HG03457 (cell line): Measurements from ENCODE around the gene TBC1D17.

Source experiments
- ATAC-seq: cut with Tn5 transposase; IDR thresholded peaks from one replicate; pipeline ENCODE4 v1.9.1; 2021; ENCODE audit warnings: moderate number of reproducible peaks; ENCODE audit not compliant: unreplicated experiment

Gene TBC1D17

DNA sequence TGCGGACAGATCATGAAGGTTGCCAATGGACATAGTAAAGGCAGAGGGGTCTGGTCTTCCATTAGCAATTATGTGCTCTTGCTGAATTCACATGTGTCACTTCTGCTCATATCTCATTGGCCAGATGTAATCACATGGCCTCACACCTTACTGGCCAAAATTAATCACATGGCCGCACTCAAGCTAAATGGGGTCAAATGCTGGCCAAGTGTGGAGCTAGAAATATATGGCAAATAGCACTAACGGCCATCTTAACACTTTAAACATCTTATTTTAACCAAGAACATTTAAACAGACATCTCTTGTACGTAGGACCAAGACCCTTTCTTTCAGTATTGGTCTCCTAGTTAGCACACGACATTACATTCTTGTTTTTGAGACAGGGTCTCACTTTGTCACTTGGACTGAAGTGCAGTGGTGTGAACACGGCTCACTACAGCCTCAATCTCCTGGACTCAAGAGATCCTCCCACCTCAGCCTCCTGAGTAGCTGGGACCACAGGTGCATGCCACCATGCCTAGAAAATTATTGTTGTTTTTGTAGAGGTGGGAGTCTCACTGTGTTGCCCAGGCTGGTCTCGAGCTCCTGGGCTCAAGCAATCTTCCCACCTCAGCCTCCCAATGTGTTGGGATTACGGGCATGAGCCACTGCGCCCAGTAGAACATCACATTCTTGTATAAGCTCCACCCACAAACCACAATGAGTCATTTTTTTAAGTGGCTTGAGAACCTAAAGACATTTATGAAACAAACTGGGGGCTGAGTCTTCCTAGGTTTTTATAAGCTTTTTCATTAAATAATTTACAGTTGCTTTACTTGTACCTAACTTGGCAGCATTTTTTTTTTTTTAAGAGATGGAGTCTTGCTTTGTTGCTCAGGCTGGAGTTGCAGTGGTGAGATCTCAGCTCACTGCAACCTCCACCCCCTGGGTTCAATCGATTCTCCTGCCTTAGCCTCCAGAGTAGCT is 29.5 kb upstream of the TBC1D17 start:
- ATAC-seq: no peak

DNA sequence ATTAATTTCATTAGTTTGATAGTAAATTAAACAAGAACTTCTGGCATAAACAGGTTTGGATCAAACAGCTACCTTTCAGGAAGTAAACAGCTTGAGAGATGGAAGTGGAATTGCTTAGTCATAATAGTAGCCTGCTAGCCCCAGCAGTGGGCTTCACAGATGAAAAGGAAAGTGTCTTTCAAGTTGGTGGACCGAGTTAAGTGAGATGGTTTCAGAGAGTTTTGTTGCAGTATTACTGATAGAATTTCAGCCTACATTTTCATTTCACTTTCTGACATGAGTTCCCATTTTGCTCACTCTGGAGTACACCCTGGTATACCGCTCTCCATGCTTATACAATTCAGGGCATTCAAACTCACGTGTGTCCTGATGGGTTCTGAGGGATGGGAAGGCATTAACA is 28.6 kb upstream of the TBC1D17 start:
- no peak for ATAC-seq

DNA sequence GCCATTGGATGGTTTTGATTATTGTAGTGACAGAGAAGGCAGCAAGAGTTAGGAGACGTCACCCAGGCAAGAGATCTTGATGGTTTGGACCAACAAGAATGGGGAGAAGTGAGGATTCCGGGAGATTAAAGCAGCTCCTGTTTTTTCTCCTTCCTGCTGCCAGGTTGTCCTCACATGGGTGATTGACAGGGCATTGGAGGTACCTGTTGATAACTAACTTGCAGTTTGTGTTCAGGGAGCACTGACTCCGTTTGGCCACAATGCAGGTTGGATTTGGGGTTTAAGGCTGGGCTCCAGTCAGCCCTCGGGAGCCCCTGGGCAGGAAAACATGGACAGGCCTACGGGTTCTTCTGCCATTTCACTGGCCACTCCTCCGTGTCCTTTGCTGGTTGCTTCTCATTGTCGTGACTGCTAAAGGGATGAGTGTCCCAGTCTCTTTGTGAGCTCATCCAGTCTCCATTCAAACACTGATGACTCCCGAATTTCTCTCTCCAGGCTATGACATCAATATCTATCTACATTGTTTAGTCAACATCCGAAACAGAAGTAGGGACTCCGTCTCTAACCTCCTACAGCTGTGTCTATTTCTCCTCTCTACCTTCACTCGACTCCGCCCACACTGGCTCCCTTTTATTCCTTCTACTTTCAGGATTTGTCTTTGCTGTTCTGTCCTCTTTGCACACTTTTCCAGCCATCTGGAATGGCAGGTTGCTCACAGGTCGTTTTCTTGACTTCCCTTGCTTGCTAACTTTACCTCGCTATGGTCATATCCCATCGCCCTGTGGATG is 27.9 kb upstream of the TBC1D17 start:
- no peak for ATAC-seq

DNA sequence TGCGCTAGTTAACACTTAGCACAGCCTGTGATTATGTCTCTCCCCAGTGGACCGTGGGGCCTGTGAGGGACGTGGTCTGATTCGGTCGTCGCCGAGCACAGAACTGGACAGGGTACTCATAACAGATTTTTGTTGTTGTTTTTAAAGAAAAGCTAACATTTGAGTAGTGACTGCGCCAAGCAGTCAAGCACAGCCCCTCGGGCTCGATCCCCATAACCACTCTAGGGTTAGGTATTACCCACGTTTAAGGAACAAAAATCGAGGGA is 27.3 kb upstream of the TBC1D17 start:
- ATAC-seq: no peak

DNA sequence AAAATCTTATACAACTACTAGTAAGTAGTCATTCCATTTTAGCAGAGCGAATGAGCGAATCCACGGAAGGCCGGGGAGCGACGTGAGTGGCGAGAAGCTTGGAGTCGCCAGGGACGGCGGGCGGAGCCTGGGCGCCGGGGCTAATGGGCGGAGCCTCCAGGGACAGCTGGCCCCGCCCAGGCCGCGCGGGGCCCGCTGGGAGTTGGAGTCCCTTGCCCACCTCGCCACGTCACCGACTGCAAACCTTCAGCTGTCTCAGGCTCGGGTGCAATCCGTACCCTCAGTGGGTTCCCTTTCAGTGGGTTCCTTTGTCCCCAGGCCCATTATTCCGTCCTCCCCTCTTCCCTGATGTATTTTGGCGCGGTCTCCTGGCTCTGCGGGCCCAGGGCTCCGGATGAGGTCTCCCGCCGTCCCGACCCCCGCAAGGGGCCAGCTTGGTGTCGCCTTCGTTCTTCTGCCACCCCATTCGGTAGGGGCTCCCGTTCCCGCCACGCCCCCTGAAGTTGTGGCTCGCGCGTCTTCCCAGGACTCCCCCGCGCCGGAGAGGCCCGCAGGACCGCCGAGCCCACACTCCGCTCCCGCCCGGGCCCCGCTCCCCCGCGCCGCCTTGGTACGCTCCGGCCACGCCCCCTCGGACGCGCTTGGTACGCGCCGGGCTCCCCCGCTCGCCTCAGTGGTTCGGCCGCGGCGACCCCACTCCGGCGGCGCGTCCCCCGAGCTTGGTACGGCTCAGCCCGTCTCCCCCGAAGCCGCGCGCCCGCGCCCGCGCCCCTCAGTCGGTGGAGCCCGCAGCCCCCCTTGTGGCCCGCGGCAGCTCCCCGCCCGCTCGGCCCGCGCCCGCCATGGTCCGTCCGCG is 26.8 kb upstream of the TBC1D17 start, which contains the start of gene PTOV1:
PTOV1 (plus strand) TSS at position 673 of the 856 bp plus-strand sequence.
- ATAC-seq: peak; percentile 42

DNA sequence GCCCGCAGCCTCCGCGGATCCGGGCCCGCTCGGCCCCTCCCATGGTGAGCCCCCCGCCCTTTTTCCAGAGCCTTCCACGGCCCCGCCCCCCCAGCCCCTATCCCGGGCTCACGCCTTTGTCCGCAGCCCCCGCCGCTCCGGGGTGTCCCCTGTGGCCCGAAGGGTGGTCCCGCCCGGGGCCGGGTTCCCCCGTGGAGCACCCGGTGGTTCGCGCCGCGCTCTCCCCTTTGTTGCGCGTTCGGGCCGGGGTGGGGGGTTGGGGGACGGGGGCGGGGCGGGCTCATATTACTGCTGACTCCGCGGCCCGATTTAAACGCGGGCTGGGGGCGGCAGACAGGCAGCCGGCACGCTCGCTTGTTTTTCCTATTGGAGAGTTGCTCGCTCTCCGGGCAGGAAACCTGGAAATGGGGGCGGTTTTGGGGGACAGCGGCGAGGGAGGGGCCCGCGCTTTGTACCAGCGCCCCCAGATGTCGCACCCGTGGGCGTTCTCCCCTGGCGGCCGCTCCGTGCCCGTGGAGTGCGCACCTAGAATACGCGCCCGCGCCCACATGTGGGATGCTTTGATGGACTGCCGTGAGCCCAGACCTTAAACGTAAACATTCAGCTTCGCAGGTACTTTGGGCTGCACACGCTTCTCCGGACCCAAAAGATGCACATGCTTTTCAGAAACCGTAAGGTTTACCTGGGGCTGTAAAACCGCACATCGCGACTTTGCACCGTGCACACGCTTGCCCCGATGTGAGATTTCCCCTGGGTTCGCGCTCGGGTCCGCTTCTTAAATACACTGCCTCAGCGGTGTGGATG is 25.8 kb upstream of the TBC1D17 start:
- no peak for ATAC-seq

DNA sequence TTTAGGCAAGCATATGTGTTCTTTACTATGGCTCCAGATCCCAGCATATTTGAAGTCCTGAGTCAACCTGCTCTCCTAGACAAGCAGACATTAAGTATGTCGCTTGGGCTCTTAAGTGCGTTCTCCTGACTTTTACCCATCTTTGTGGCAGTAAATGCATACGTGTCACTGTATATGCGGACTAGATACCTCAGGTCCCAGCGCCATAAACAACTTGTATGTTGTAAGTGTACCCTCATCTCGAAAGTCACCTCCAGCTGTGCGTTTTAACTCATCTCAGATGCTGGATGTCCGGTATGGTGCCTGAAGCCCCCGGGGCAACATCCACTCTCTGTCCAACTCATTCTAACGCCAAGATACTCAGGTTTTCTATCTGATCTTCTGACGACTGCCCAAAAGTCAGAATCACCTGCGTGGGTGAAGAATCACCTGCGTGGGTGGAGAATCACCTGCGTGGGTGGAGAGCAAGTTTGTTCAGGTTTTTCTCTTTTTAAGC is 24.8 kb upstream of the TBC1D17 start:
- no peak for ATAC-seq

DNA sequence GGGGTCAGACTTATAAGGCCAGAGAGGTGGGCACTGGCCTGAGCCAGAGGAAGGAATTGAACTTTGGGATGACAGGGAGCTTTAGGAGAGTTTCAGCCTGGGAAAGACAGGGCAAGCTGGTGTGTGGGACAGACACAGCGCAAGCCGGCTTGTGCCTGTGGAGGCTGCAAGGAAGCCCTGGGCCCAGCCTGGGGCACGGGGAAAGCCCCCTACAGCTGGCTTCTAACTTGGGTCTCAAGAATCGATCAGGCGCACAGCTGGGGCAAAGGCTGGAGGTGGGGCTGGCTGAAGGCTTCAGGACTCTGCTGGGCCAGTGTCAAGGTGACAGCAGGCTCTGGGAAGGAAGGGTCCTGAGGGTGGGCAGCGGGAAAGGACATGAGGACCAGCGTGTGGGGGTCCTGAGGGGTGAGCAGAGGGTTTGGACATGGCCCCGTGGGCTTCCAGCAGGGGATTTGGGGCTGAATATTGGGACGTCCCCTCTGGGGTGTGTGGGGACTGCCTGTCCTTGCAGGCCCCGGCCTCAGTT is 23.6 kb upstream of the TBC1D17 start:
- no peak for ATAC-seq

DNA sequence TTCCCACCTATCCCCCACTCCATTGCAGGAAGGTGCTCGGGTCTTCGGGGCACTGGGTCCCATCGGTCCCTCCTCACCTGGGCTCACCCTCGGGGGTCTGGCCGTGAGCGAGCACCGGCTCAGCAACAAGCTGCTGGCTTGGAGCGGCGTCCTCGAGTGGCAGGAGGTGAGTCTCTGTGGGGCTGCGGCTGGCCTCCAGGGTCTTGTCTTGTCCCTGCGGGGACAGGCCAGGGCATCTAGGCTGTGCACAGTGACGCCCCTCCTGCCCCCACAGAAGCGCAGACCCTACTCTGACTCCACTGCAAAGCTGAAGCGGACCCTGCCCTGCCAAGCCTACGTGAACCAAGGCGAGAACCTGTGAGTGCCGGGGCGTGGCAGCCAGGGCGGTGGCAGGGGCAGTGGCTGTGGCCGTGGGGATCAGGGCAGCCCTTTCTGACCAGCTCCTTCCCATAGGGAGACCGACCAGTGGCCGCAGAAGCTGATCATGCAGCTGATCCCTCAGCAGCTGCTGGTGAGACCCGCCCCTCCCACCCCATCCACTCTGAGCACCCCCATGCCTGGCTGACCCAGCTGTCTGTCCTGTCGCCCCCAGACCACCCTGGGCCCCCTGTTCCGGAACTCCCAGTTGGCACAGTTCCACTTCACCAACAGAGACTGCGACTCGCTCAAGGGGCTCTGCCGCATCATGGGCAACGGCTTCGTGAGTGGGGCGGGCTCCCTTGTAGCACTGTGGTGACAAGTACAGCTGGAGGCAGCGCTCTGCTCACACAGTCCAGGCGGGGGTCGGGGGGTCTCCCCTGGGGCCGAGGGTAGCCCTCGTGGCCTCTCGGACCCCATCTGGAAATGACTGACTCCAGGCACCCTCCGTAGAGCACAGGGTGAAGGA is 22.9 kb upstream of the TBC1D17 start:
- no peak for ATAC-seq

DNA sequence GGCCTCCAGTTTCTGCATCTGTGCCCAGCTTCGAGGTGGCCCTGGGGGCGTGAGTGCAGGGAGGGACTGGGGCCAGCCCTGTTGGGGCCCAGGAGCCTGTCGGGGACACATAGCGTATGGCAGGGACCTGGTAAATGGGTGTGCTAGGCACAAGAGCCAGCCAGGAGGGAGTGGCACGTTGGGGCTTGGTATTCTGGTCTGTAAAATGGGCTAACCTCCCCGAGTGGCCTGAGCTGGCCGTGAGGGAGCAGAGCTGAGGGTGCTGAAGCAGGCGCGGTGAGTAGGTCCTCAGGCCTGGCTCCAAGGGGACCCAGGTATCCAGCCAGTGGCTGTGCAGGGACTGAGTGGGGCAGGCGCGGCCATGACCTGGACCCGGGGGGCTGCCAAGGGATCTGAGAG is 22.2 kb upstream of the TBC1D17 start:
- ATAC-seq: no peak

DNA sequence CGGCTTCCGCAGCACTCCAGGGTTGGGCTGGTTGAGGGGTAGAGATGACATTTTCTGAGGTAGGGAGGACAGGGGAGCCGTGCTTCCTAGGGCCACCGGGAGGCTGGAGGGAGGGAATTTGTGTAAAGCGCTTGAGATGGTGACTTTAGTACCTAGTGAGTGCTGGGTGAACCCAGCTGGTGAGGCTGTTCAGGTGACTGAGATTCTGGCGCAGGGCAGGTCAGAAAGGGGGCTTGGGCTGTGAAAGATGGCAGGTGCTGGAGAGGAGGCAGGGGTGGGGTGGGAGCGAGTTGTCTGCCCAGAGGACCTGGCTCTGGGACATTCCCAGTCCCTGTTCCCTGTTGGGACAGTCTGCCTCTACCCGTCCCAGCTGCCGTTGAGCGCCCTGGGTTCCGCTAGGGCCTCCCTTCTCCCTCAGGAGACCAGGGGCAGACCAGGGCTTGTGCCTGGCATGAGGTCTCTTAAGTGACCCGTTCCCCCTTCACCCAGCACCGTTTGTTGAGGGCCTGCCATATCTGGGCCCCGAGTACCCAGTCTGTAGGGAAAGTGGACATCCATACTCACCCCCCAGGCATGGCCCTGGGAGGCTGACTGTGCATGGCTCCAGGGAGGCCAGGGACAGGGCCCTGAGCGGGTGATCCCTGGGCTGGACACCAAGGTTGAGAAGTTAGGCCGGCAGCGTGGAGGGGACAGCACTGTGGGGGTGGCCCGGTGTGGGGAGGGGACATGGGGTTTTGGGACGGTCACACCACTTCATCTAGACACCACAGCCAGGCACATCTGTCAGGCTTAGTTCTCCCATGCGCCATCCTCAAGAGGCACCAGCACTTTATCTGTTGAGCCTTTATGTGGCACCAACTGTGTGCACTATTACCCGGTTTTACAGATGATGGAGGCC is 21.6 kb upstream of the TBC1D17 start:
- no peak for ATAC-seq

DNA sequence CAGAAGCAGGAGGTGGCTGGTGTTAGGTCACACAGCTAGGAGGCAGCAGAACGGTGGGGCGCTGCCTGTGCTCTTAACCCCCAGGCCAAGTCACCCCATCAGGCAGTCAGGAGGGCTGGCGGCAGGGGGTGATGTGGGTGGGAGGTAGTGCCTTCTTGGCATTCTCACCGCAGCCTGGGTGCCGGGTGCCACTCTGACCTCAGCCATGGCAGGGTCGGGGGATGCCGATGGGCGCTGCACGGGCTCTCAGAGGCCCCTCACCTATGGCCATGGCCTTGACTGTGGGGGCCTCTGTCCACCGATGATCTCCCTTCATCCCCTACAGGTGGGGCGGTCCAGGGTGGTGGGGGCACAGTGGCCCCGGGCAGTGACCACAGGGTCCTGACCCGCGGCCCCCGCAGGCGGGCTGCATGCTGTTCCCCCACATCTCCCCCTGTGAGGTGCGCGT is 20.9 kb upstream of the TBC1D17 start:
- ATAC-seq: no peak

DNA sequence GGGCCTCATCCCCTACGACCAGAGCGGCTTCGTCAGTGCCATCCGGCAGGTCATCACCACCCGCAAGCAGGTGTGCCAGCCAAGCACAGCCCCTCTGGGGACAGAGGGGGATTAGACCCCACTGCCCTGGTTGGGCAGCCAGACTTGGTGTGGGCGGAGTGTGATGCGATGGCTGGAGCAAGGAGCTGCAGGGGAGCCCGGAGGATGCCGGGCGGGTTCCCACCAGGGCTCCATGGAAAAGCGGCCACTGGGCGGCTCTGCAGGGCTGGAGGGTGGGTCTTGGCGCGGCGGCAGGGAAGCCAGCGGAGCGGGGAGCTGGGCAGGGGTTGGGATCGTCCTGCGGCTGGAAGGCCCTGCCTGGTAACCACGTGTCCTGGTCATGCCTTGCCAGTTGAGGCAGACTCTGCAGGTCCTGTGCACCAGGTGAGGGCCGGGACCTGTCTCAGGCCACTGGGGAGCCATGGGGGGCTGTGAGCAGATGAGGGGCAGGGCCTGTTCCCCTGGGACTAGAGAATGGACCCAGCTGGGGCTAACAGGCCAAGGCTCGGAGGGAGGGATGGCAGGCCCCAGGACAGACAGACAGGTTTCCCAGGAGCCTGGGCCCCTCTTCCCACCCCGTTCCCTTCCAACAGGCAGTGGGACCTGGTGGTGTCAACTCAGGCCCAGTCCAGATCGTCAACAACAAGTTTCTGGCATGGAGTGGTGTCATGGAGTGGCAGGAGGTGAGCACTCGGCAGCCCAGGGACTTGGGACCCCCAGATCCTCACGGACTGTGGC is 20.3 kb upstream of the TBC1D17 start:
- ATAC-seq: no peak

DNA sequence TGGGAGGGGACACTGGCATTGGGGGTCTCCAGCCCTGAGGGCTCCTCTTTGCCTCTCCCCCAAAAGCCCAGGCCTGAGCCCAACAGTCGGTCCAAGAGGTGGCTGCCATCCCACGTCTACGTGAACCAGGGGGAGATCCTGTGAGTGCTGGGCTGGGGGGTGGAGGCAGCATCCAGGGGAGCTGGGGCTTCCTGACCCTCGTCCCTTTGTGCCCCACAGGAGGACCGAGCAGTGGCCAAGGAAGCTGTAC is 19.7 kb upstream of the TBC1D17 start:
- ATAC-seq: no peak

DNA sequence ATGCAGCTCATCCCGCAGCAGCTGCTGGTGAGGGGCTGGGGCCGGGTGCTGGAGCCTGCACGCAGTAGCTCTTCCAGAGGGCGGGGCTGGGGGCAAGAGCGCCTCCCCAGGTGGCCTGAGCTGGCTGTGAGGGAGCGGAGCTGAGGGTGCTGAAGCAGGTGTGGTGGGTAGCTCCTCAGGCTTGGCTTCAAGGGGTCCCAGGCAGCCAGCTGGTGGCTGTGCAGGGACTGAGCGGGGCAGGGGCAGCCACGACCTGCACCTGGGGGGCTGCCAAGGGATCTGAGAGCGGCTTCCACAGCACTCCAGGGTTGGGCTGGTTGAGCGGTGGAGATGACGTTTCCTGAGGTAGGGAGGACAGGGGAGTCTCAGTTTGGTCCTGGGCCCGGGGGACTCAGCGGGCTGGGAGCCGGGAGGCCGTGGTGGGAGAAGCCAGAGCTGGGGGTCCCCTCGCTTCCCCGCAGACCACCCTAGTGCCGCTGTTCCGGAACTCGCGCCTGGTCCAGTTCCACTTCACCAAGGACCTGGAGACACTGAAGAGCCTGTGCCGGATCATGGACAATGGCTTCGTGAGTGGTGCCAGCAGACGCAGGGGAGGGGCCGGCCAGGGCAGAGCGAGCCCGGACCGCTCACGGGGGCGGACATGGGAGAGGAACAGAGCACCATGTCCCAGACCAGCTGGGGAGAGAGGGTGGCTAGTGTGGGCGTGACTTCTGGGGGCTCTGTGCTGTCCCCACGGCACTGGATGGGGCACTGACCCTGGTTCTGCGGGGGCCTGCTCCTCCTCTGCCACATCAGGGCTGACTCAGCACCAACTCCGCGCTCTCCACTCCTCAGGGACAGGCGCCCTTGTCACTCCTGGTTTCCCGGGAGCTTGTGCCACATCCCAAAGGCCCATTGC is 19.2 kb upstream of the TBC1D17 start:
- ATAC-seq: no peak

DNA sequence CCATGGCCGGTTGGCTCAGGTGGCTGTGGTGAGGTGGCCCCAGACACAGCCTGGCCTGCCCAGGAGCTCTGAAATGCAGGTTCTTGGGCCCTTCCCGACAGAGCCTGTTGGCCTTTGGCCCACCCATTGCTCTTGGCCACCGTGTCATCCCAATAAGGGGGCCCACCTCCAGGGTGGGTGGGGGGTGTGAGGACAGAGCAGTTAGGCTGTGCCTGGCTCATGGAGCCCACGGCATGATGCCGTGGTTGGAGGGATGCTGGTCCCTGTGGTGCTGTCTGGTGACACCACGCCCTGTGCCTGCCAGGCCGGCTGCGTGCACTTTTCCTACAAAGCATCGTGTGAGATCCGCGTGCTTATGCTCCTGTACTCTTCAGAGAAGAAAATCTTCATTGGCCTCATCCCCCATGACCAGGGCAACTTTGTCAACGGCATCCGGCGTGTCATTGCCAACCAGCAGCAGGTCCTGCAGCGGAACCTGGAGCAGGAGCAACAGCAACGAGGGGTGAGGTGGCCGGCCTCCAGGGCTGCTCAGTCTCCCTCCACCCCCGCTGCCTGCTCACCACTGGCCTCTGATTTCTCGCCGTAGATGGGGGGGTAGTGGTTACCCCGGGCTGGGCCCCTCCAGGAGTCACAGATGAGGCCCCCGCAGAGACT is 17.7 kb upstream of the TBC1D17 start:
- no peak for ATAC-seq
